Activated naive CD4-positive, alpha-beta T cell treated with anti-CD3 and anti-CD28 coated beads for 36 hours (primary cell): ENCODE measurements around the gene AQP10. TPM values are rescaled to one million over a fixed set of nuclear protein-coding genes. Genes with fewer than 3 reads are reported as not detected.
"Not testable (repeated sequence)": the region's sequence is repeated elsewhere in the genome, so short reads cannot be mapped to it uniquely, and the experiment has no call there.

Experiments used
- CTCF ChIA-PET: fragments of 350-600 bp; sonication (Branson Sonifier 250); formaldehyde crosslinking; loops from one replicate; lab custom pipeline; 2021; ENCODE audit warnings: antibody characterized with exemption; lab: Charles Lee
- DNase-seq: peaks from one replicate; pipeline ENCODE4 v3.0.0-alpha.2; 2020
- H3K27ac Mint-ChIP-seq: one replicate; pipeline ENCODE4 v1.8.0; 2021; ENCODE audit warnings: mild to moderate bottlenecking, mixed read lengths
- H3K27me3 Mint-ChIP-seq: one replicate; pipeline ENCODE4 v1.8.0; 2021; ENCODE audit warnings: low read depth, mixed read lengths
- H3K36me3 Mint-ChIP-seq: one replicate; pipeline ENCODE4 v1.8.0; 2021; ENCODE audit warnings: low read depth, mixed read lengths
- H3K4me1 Mint-ChIP-seq: one replicate; pipeline ENCODE4 v1.8.0; 2021; ENCODE audit warnings: low read depth, mixed read lengths
- H3K4me3 Mint-ChIP-seq: one replicate; pipeline ENCODE4 v1.8.0; 2021; ENCODE audit warnings: mild to moderate bottlenecking, moderate library complexity, mixed read lengths
- H3K9me3 Mint-ChIP-seq: one replicate; pipeline ENCODE4 v1.8.0; 2021; ENCODE audit warnings: mixed read lengths
- intact Hi-C: fragments of 100-400 bp; cut with micrococcal nuclease; formaldehyde crosslinking; loops from one replicate; pipeline ENCODE4 v1.15.1; 2023
- total RNA-seq, 2 experiments: library from RNA; stranded (reverse); gene quantifications; one replicate each; pipeline ENCODE4 v1.2.3, GENCODE V29; 2021

AQP10 gene
- total RNA-seq, 2 experiments from 2014 or later, result not detected

DNA sequence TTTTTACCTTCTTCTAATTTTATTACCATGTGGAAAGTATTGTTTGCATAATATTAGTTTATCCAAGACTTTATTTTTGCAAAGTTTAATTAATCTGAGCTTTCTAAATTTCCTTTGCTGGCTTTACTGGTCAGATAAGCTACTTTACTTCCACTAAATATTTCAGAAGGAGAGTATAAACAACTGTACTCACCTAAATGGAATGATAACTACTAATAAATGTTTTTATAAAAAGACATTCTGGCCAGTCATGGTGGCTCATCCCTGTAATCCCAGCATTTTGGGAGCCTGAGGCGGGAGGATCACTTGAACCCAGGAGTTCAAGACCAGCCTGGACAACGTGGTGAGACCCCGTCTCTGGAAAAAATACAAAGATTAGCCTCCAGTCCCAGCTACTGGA lies 40.5 kb downstream of the AQP10 start:
- Mint-ChIP-seq H3K4me3 (no peak overlapping the region), H3K27me3 (no peaks in the 10 kb centered on the region), H3K4me1 (peaks cover 2% of the 10 kb centered on the region), H3K27ac (no peak overlapping the region), H3K9me3 (no peaks in the 10 kb centered on the region), H3K36me3 (no peaks in the 10 kb centered on the region)
- intact Hi-C loops, result no loop called here
- CTCF ChIA-PET, result interaction anchor here (0.8 to 2.1 kb wide), 7 partner anchors 8 to 185 kb away, joined by 3 to 6 read pairs (median 3); partner anchors contain the start of gene HAX1
- DNase-seq, result no peak

- intact Hi-C loops, result no loop called here
- H3K9me3 Mint-ChIP-seq, result no peaks in the 10 kb centered on the region
- H3K27me3 Mint-ChIP-seq, result no peaks in the 10 kb centered on the region
- H3K4me1 Mint-ChIP-seq, result peaks cover 9% of the 10 kb centered on the region
- DNase-seq, result no peak
- H3K36me3 Mint-ChIP-seq, result no peaks in the 10 kb centered on the region
- CTCF ChIA-PET, result interaction anchor here (0.6 kb wide), 1 partner anchor 20 kb away, joined by 3 read pairs; no protein-coding TSS in a partner anchor
- H3K4me3 Mint-ChIP-seq, result no peak overlapping the region
- H3K27ac Mint-ChIP-seq, result no peak overlapping the region
These were observed 50.5 kb downstream of the AQP10 start for GRCh38 chr1:154371436-154371835.

DNA sequence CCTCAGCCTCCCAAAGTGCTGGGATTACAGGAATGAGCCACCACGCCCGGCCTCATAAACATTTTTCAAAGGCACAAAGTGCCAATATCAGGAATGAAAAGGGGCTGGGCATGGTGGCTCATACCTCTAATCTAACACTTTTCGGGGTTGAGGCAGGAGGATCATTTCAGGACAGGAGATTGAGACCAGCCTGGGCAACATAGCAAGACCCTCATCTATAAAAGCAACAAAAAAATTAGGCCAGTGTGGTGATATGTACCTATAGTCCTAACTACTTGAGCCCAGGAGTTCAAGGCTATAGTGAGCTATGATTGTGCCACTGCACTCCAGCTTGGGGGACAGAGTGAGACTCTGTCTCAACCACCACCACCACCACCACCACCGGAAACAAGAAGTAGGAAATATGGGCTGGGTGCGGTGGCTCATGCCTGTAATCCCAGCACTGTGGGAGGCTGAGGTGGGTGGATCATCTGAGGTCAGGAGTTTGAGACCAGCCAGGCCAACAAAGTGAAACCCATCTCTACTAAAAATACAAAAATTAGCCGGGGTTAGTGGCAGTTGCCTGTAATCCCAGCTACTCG lies 53.0 kb downstream of the AQP10 start:
- H3K27me3 Mint-ChIP-seq, H3K4me1 Mint-ChIP-seq, H3K4me3 Mint-ChIP-seq, H3K27ac Mint-ChIP-seq, H3K9me3 Mint-ChIP-seq, H3K36me3 Mint-ChIP-seq, intact Hi-C loops, CTCF ChIA-PET: not testable (repeated sequence)
- DNase-seq, result peak; percentile 24

Other genes with a start within 250 kb of the AQP10 start
- under 1 TPM; 0.02 to 0.05 TPM for gene NUP210L, start 166.0 kb upstream of the AQP10 start, total RNA-seq
- gene TPM3, start 129.0 kb upstream of the AQP10 start, total RNA-seq, result 100 to 1,000 TPM; 587 to 611 TPM
- not detected for gene CFAP141, start 114.8 kb upstream of the AQP10 start, total RNA-seq
- 100 to 1,000 TPM; 154 to 164 TPM for gene UBAP2L, start 100.1 kb upstream of the AQP10 start, total RNA-seq
- gene HAX1, start 48.5 kb upstream of the AQP10 start, total RNA-seq, result 100 to 1,000 TPM; 204 to 219 TPM
- gene ATP8B2, start 4.4 kb downstream of the AQP10 start, total RNA-seq, result 10 to 100 TPM; 28.2 to 28.7 TPM
- gene IL6R, start 84.2 kb downstream of the AQP10 start, total RNA-seq, result 10 to 100 TPM; 17.3 to 25.9 TPM
- not detected for gene TDRD10, start 181.1 kb downstream of the AQP10 start, total RNA-seq
- not detected for gene SHE, start 181.3 kb downstream of the AQP10 start, total RNA-seq
- 10 to 100 TPM; 79.2 to 84.6 TPM for gene UBE2Q1, start 237.6 kb downstream of the AQP10 start, total RNA-seq
- not detected for gene CHRNB2, start 246.7 kb downstream of the AQP10 start, total RNA-seq